ENCODE results near the gene IFNA5. TPM values are rescaled to one million over a fixed set of nuclear protein-coding genes. Genes with fewer than 3 reads are reported as not detected.

The IFNA5 gene
- total RNA-seq, 1 experiment from 2014 or later: not detected

DNA sequence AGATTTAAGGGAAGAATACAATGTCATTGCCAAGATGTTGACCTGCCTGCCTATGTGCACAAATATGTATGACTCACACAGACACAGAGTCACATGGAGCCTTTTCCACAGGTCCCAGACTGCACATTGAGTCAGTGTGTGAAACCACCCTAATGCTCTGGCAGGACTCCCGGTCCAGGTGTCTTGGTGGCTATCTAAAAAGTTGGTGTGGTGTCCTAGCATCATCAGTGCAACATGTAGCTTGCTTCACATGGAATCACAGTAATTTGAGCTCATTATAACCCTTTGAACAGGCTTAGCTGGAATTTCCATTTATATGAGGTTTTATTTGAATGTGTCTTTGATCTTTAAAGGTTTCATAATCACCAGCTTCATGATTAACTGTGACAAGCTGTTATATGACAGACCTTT, 10.7 kb downstream of the IFNA5 start:
- ChIA-PET CTCF (no interaction called here), POLR2A (no interaction called here), RAD21 (ENCODE audit: low non-redundant PET in 1 of 2, low total read pairs in 2 of 2, uncharacterized antibody in 2 of 2, unreplicated experiment in 2 of 2) (no interaction called here)
- no peak overlapping the region for H3K4me3 ChIP-seq (replicated peaks in 1 of 2; ENCODE audit: low read depth in 1 of 2, low read length in 2 of 2)
- H3K4me1 ChIP-seq (ENCODE audit: control insufficient read depth in 1 of 2, insufficient read depth in 2 of 2, low read length in 2 of 2): peaks cover 13 to 20% of the 10 kb centered on the region in 2 experiments
- H3K36me3 ChIP-seq (ENCODE audit: control insufficient read depth in 1 of 2, insufficient read depth in 2 of 2, low read length in 2 of 2): no peaks in the 10 kb centered on the region
- H3K9me2 ChIP-seq (ENCODE audit: insufficient read depth): no peaks in the 10 kb centered on the region
- H3K9ac ChIP-seq (ENCODE audit: low read length): no peak overlapping the region
- no peaks in the 10 kb centered on the region for H3K79me2 ChIP-seq (ENCODE audit: insufficient read depth, low read length)
- H3K27ac ChIP-seq (ENCODE audit: low read depth, low read length): no peak overlapping the region
- H3K9me3 ChIP-seq (ENCODE audit: control insufficient read depth in 1 of 2, insufficient read depth in 1 of 2, low read depth in 1 of 2, low read length in 2 of 2): no peaks in the 10 kb centered on the region
- intact Hi-C loops (cut with micrococcal nuclease): no loop called here
- no peaks in the 10 kb centered on the region for H3K27me3 ChIP-seq (ENCODE audit: insufficient read depth, low read length)
- peak; percentile 81 for DNase-seq (ENCODE audit: low read depth, low spot score)
- ATAC-seq: peak; percentile 99
- peak overlapping the region; percentile 40 for H3K4me2 ChIP-seq (ENCODE audit: low read length)
- no peaks in the 10 kb centered on the region for H4K20me1 ChIP-seq (ENCODE audit: insufficient read depth)
- H2AFZ ChIP-seq (ENCODE audit: low read depth, low read length, poor library complexity, severe bottlenecking): peak overlapping the region; percentile 8
- BruUV-seq (replicated peaks): no TSS peak
- TF ChIP-seq, protein P1, sequence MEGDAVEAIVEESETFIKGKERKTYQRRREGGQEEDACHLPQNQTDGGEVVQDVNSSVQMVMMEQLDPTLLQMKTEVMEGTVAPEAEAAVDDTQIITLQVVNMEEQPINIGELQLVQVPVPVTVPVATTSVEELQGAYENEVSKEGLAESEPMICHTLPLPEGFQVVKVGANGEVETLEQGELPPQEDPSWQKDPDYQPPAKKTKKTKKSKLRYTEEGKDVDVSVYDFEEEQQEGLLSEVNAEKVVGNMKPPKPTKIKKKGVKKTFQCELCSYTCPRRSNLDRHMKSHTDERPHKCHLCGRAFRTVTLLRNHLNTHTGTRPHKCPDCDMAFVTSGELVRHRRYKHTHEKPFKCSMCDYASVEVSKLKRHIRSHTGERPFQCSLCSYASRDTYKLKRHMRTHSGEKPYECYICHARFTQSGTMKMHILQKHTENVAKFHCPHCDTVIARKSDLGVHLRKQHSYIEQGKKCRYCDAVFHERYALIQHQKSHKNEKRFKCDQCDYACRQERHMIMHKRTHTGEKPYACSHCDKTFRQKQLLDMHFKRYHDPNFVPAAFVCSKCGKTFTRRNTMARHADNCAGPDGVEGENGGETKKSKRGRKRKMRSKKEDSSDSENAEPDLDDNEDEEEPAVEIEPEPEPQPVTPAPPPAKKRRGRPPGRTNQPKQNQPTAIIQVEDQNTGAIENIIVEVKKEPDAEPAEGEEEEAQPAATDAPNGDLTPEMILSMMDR (IDR thresholded peaks at IDR 0.05 in 2 of 3, conservative IDR thresholded peaks at IDR 0.05 in 1 of 3; ENCODE audit: borderline replicate concordance in 1 of 3, insufficient read depth in 1 of 3, low read depth in 2 of 3, low read length in 2 of 3): no peak
- TF ChIP-seq JUND (IDR thresholded peaks at IDR 0.05) (peak; percentile 83), EZH2phosphoT487 (IDR thresholded peaks at IDR 0.05; ENCODE audit: borderline replicate concordance) (no peak), SRF (IDR thresholded peaks at IDR 0.05; ENCODE audit: low read depth) (no peak), EZH2 (IDR thresholded peaks at IDR 0.05) (no peak), RAD21 (IDR thresholded peaks at IDR 0.05; ENCODE audit: low read depth) (no peak), YY1 (IDR thresholded peaks at IDR 0.05; ENCODE audit: extremely low read depth, insufficient replicate concordance, low read depth, low read length) (no peak), ELF1 (IDR thresholded peaks at IDR 0.05; ENCODE audit: borderline replicate concordance, low read depth) (no peak), CEBPB (IDR thresholded peaks at IDR 0.05; ENCODE audit: low read depth) (peak; percentile 68; the same call in 1 of the 2 replicates), ZFX (IDR thresholded peaks at IDR 0.05) (no peak), FOSL1 (IDR thresholded peaks at IDR 0.05; ENCODE audit: low read depth) (peak; percentile 86), SP1 (IDR thresholded peaks at IDR 0.05; ENCODE audit: low read depth) (peak; percentile 70), ZNF274 (IDR thresholded peaks at IDR 0.05; ENCODE audit: low read depth, low read length) (no peak), SIN3A (IDR thresholded peaks at IDR 0.05; ENCODE audit: low read depth) (peak; percentile 53; the same call in 1 of the 2 replicates), EGR1 (IDR thresholded peaks at IDR 0.05; ENCODE audit: low read depth) (no peak), TCF7L2 (IDR thresholded peaks at IDR 0.05; ENCODE audit: borderline replicate concordance, extremely low read depth, insufficient read depth, insufficient read length) (peak; percentile 76), POLR2A (IDR thresholded peaks at IDR 0.05; ENCODE audit: borderline replicate concordance, extremely low read depth, insufficient read depth, insufficient read length) (no peak), CBX3 (IDR thresholded peaks at IDR 0.05; ENCODE audit: low read depth) (peak; percentile 87; the same call in 1 of the 2 replicates)
- TF ChIP-seq, protein P2, sequence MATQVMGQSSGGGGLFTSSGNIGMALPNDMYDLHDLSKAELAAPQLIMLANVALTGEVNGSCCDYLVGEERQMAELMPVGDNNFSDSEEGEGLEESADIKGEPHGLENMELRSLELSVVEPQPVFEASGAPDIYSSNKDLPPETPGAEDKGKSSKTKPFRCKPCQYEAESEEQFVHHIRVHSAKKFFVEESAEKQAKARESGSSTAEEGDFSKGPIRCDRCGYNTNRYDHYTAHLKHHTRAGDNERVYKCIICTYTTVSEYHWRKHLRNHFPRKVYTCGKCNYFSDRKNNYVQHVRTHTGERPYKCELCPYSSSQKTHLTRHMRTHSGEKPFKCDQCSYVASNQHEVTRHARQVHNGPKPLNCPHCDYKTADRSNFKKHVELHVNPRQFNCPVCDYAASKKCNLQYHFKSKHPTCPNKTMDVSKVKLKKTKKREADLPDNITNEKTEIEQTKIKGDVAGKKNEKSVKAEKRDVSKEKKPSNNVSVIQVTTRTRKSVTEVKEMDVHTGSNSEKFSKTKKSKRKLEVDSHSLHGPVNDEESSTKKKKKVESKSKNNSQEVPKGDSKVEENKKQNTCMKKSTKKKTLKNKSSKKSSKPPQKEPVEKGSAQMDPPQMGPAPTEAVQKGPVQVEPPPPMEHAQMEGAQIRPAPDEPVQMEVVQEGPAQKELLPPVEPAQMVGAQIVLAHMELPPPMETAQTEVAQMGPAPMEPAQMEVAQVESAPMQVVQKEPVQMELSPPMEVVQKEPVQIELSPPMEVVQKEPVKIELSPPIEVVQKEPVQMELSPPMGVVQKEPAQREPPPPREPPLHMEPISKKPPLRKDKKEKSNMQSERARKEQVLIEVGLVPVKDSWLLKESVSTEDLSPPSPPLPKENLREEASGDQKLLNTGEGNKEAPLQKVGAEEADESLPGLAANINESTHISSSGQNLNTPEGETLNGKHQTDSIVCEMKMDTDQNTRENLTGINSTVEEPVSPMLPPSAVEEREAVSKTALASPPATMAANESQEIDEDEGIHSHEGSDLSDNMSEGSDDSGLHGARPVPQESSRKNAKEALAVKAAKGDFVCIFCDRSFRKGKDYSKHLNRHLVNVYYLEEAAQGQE (IDR thresholded peaks at IDR 0.05; ENCODE audit: low read depth): no peak
- TF ChIP-seq, protein P3, sequence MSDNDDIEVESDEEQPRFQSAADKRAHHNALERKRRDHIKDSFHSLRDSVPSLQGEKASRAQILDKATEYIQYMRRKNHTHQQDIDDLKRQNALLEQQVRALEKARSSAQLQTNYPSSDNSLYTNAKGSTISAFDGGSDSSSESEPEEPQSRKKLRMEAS (IDR thresholded peaks at IDR 0.05): peak; percentile 84
- TF ChIP-seq, protein P4, sequence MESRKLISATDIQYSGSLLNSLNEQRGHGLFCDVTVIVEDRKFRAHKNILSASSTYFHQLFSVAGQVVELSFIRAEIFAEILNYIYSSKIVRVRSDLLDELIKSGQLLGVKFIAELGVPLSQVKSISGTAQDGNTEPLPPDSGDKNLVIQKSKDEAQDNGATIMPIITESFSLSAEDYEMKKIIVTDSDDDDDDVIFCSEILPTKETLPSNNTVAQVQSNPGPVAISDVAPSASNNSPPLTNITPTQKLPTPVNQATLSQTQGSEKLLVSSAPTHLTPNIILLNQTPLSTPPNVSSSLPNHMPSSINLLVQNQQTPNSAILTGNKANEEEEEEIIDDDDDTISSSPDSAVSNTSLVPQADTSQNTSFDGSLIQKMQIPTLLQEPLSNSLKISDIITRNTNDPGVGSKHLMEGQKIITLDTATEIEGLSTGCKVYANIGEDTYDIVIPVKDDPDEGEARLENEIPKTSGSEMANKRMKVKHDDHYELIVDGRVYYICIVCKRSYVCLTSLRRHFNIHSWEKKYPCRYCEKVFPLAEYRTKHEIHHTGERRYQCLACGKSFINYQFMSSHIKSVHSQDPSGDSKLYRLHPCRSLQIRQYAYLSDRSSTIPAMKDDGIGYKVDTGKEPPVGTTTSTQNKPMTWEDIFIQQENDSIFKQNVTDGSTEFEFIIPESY (IDR thresholded peaks at IDR 0.05; ENCODE audit: extremely low read depth, insufficient replicate concordance, low read length): no peak
- TF ChIP-seq, protein P5, sequence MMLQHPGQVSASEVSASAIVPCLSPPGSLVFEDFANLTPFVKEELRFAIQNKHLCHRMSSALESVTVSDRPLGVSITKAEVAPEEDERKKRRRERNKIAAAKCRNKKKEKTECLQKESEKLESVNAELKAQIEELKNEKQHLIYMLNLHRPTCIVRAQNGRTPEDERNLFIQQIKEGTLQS (IDR thresholded peaks at IDR 0.05): 0 out of 2 replicates have a peak, but pooled peaks have one; percentile 25

Data from HCT116 (cell line).